ENCODE results near the gene PTPRK. TPM values are rescaled to one million over a fixed set of nuclear protein-coding genes. Genes with fewer than 3 reads are reported as not detected.

PTPRK gene
- total and polyA plus RNA-seq, 4 donors: 8.2 to 224 (median 42.9) TPM

DNA sequence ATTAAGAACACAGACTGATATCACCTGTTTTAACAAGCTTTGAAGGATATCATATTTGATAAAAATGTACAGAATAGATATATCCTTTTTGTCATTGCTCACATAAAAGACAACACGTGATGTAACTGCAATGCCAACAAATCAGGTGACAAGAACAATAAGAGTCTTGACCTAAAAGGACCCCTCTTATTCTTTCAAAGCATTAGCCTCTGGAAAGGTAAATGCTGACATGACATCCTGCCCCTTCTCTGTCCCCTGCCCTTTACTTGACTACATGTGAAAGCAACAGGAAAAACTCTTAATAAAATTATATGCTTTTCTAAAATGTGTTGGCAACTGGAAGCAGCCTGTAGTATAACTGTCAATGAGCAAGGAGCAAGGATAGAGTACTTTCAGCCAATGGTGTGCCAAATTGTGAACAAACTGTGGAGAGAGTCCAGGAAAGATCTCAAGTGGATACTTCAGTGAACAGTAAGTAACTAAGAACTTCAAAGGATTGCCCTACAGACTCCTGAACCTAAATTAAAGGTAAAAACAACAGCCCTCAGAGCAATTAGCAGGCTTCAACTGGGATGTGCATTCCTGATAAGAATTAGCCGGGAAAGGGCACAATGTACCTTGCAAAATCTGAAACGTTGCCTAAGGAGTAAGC lies 16.3 kb downstream of the PTPRK start:
- WGBS, 2 donors: 61 to 65% methylated on average over 3 of the region's 3 CpGs
- H3K9ac ChIP-seq (ENCODE audit: insufficient read depth in 1 of 2, low read length in 2 of 2): no peak overlapping the region
- DNase-seq (peak in 1 of 3 donors; percentile 62), ATAC-seq (ENCODE audit: insufficient read depth, low FRiP score) (peak; percentile 24)
- no peak overlapping the region for H3K27ac ChIP-seq (ENCODE audit: low read depth in 1 of 2, low read length in 1 of 2)
- H3K4me1 ChIP-seq (ENCODE audit: control insufficient read depth in 5 of 5, insufficient read depth in 5 of 5, low read length in 5 of 5): peaks cover 3 to 22% (median 21%) of the 10 kb centered on the region in 5 donors
- H3K4me3 ChIP-seq: no peak overlapping the region
- TF ChIP-seq, protein P1, sequence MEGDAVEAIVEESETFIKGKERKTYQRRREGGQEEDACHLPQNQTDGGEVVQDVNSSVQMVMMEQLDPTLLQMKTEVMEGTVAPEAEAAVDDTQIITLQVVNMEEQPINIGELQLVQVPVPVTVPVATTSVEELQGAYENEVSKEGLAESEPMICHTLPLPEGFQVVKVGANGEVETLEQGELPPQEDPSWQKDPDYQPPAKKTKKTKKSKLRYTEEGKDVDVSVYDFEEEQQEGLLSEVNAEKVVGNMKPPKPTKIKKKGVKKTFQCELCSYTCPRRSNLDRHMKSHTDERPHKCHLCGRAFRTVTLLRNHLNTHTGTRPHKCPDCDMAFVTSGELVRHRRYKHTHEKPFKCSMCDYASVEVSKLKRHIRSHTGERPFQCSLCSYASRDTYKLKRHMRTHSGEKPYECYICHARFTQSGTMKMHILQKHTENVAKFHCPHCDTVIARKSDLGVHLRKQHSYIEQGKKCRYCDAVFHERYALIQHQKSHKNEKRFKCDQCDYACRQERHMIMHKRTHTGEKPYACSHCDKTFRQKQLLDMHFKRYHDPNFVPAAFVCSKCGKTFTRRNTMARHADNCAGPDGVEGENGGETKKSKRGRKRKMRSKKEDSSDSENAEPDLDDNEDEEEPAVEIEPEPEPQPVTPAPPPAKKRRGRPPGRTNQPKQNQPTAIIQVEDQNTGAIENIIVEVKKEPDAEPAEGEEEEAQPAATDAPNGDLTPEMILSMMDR (IDR thresholded peaks at IDR 0.05; ENCODE audit: control extremely low read depth, extremely low read depth): no peak
- H3K36me3 ChIP-seq (ENCODE audit: control insufficient read depth in 4 of 4, insufficient read depth in 4 of 4, low read length in 4 of 4): no peaks in the 10 kb centered on the region
- H3K27me3 ChIP-seq (ENCODE audit: control insufficient read depth in 3 of 3, insufficient read depth in 3 of 3, low read length in 2 of 3): no peaks in the 10 kb centered on the region
- H3K9me3 ChIP-seq (ENCODE audit: control insufficient read depth in 4 of 4, insufficient read depth in 3 of 4, low read length in 3 of 4): no peaks in the 10 kb centered on the region

- H3K36me3 ChIP-seq (ENCODE audit: control insufficient read depth in 4 of 4, insufficient read depth in 4 of 4, low read length in 4 of 4): no peaks in the 10 kb centered on the region
- peaks cover 2 to 28% (median 21%) of the 10 kb centered on the region in 5 donors for H3K4me1 ChIP-seq (ENCODE audit: control insufficient read depth in 5 of 5, insufficient read depth in 5 of 5, low read length in 5 of 5)
- H3K27ac ChIP-seq (ENCODE audit: low read depth in 1 of 2, low read length in 1 of 2): no peak overlapping the region
- WGBS, 2 donors: 80 to 85% methylated on average over 7 of the region's 7 CpGs
- ATAC-seq (ENCODE audit: insufficient read depth, low FRiP score) (no peak), DNase-seq (peak in 2 of 3 donors; percentile 48 to 60)
- H3K27me3 ChIP-seq (ENCODE audit: control insufficient read depth in 3 of 3, insufficient read depth in 3 of 3, low read length in 2 of 3): no peaks in the 10 kb centered on the region
- no peak overlapping the region for H3K4me3 ChIP-seq
- H3K9ac ChIP-seq (ENCODE audit: insufficient read depth in 1 of 2, low read length in 2 of 2): no peak overlapping the region
- H3K9me3 ChIP-seq (ENCODE audit: control insufficient read depth in 4 of 4, insufficient read depth in 3 of 4, low read length in 3 of 4): no peaks in the 10 kb centered on the region
- TF ChIP-seq, protein P1 (IDR thresholded peaks at IDR 0.05; ENCODE audit: control extremely low read depth, extremely low read depth): no peak
Measured at GRCh38 chr6:128500749-128501600, 19.4 kb downstream of the PTPRK start.

GRCh38 chr6:128500014-128500413 lies 20.4 kb downstream of the PTPRK start:
- no peak overlapping the region for H3K27ac ChIP-seq (ENCODE audit: low read depth in 1 of 2, low read length in 1 of 2)
- TF ChIP-seq, protein P1 (IDR thresholded peaks at IDR 0.05; ENCODE audit: control extremely low read depth, extremely low read depth): no peak
- ATAC-seq (ENCODE audit: insufficient read depth, low FRiP score): no peak

More at GRCh38 chr6:128500014-128500413, 20.4 kb downstream of the PTPRK start:
- Histone ChIP-seq H3K27me3 (ENCODE audit: control insufficient read depth in 3 of 3, insufficient read depth in 3 of 3, low read length in 2 of 3) (no peaks in the 10 kb centered on the region), H3K4me1 (ENCODE audit: control insufficient read depth in 5 of 5, insufficient read depth in 5 of 5, low read length in 5 of 5) (peaks cover 4 to 22% (median 18%) of the 10 kb centered on the region in 5 donors), H3K9ac (ENCODE audit: insufficient read depth in 1 of 2, low read length in 2 of 2) (no peak overlapping the region), H3K4me3 (no peak overlapping the region), H3K9me3 (ENCODE audit: control insufficient read depth in 4 of 4, insufficient read depth in 3 of 4, low read length in 3 of 4) (no peaks in the 10 kb centered on the region), H3K36me3 (ENCODE audit: control insufficient read depth in 4 of 4, insufficient read depth in 4 of 4, low read length in 4 of 4) (no peaks in the 10 kb centered on the region)
- DNase-seq: no peak

Measured in lung (tissue), 12 donors.